CD4-positive, alpha-beta T cell (primary cell): ENCODE data around the gene SCRN2. TPM values are rescaled to one million over a fixed set of nuclear protein-coding genes. Genes with fewer than 3 reads are reported as not detected.

ENCODE experiments used
- ATAC-seq: fragments of 200-7000 bp; cut with Tn5 transposase; one replicate; pipeline ENCODE4 v1.10.0; 2022; ENCODE audit warnings: mild to moderate bottlenecking; ENCODE audit not compliant: poor library complexity
- CTCF ChIA-PET: fragments of 350-600 bp; sonication (Branson Sonifier 250); formaldehyde crosslinking; loops from one replicate; lab custom pipeline; 2021; ENCODE audit warnings: antibody characterized with exemption, inconsistent platforms; lab: Charles Lee
- POLR2A ChIA-PET: fragments of 350-600 bp; sonication (Branson Sonifier 250); formaldehyde crosslinking; loops from one replicate; lab custom pipeline; 2021; ENCODE audit warnings: antibody characterized with exemption, inconsistent platforms; lab: Charles Lee
- DNase-seq, 14 experiments: peaks; one replicate each; pipeline ENCODE4 v3.0.0-alpha.2; 2013 to 2020; ENCODE audit warnings: mixed read lengths in 2 of 14
- H3K27ac ChIP-seq, 2 donors: one replicate each; pipeline versions ENCODE4 v1.5.1 to v1.7.0; 2013; ENCODE audit warnings: low read length in 2 of 2, low read depth in 1 of 2, mild to moderate bottlenecking in 1 of 2
- H3K27me3 ChIP-seq, 2 experiments: 1 replicate in 1 of 2; 2 replicates in 1 of 2; pipeline versions ENCODE4 v1.6.1 to v1.7.0; 2013; ENCODE audit warnings: low read length in 2 of 2, control low read depth in 1 of 2, mild to moderate bottlenecking in 1 of 2, moderate library complexity in 1 of 2; ENCODE audit not compliant: insufficient read depth in 2 of 2, control insufficient read depth in 1 of 2
- H3K36me3 ChIP-seq: one replicate; pipeline ENCODE4 v1.6.1; 2013; ENCODE audit warnings: low read length, control low read depth; ENCODE audit not compliant: insufficient read depth
- H3K4me1 ChIP-seq: one replicate; pipeline ENCODE4 v1.6.1; 2013; ENCODE audit warnings: low read length, control low read depth; ENCODE audit not compliant: insufficient read depth
- H3K4me3 ChIP-seq: one replicate; pipeline ENCODE4 v1.5.1; 2013; ENCODE audit warnings: mild to moderate bottlenecking, low read length, moderate library complexity
- H3K9me3 ChIP-seq, 2 experiments: 1 replicate in 1 of 2; 2 replicates in 1 of 2; pipeline versions ENCODE4 v1.6.1 to v1.7.0; 2013; ENCODE audit warnings: low read length in 2 of 2, mild to moderate bottlenecking in 2 of 2, control low read depth in 1 of 2, moderate library complexity in 1 of 2; ENCODE audit not compliant: control insufficient read depth in 1 of 2, insufficient read depth in 1 of 2
- H3K27ac Mint-ChIP-seq: one replicate; pipeline ENCODE4 v1.8.0; 2020; ENCODE audit warnings: mixed read lengths
- H3K27me3 Mint-ChIP-seq: one replicate; pipeline ENCODE4 v1.8.0; 2021; ENCODE audit warnings: mixed read lengths
- H3K36me3 Mint-ChIP-seq: one replicate; pipeline ENCODE4 v1.8.0; 2021; ENCODE audit warnings: low read depth, mixed read lengths
- H3K4me1 Mint-ChIP-seq: one replicate; pipeline ENCODE4 v1.8.0; 2021; ENCODE audit warnings: low read depth, mixed read lengths
- H3K4me3 Mint-ChIP-seq: one replicate; pipeline ENCODE4 v1.8.0; 2020; ENCODE audit warnings: mild to moderate bottlenecking, mixed read lengths
- H3K9me3 Mint-ChIP-seq: one replicate; pipeline ENCODE4 v1.8.0; 2020; ENCODE audit warnings: mixed read lengths
- CTCF ChIP-seq: fragments of 200-600 bp; IDR thresholded peaks from one replicate; pipeline ENCODE4 v1.8.0; 2022; ENCODE audit warnings: antibody characterized with exemption, mild to moderate bottlenecking
- intact Hi-C, 2 experiments: fragments of 100-400 bp; cut with DNase I in 1 of 2; cut with micrococcal nuclease in 1 of 2; formaldehyde crosslinking; loops; one replicate each; pipeline versions ENCODE4 v1.15.1 to v1.9.0; 2023 to 2025; cut with DNase I, micrococcal nuclease
- total RNA-seq, 174 experiments: library from RNA in 2 of 174; stranded (reverse) in 2 of 174; gene quantifications; one replicate each; pipeline ENCODE4 v1.2.3 and lab custom pipeline; 2021 to 2026

The SCRN2 gene
- total RNA-seq, 2 experiments from 2014 or later, result 15.3 to 17.2 TPM

DNA sequence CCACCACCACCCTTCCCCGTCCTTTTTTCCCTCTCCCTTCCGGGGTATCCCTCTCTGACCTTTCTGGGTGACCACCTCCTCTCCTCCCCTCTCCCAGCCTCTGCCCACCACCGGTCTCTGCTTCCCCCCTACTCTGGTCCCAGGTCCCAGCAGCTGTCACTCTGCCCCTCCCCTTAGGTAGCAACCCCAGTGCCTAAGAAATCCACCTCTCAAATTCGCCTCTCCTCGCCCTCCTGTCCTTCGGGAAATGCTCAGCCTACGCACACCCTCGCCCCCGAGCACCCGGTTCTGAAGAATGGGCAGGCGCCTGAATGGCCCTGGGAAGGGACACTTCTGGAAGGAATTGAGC lies 10.7 kb upstream of the SCRN2 start:
- no peaks in the 10 kb centered on the region for H3K36me3 ChIP-seq
- no peaks in the 10 kb centered on the region for H3K36me3 Mint-ChIP-seq
- intact Hi-C loops, result no loop called here
- peaks cover 41% of the 10 kb centered on the region for H3K4me1 ChIP-seq
- peak overlapping the region; percentile 65 for H3K4me3 Mint-ChIP-seq
- peaks cover 23% of the 10 kb centered on the region for H3K4me1 Mint-ChIP-seq
- H3K27ac Mint-ChIP-seq, result no peak overlapping the region
- H3K27me3 Mint-ChIP-seq, result peaks cover 84% of the 10 kb centered on the region
- no peak for ATAC-seq
- no peaks in the 10 kb centered on the region for H3K9me3 Mint-ChIP-seq
- H3K27me3 ChIP-seq, result peaks cover 63 to 79% of the 10 kb centered on the region in 2 experiments
- DNase-seq, result no peak
- no peak overlapping the region for H3K4me3 ChIP-seq
- H3K27ac ChIP-seq, result no peak overlapping the region
- peaks cover 0 to 13% of the 10 kb centered on the region in 2 experiments for H3K9me3 ChIP-seq
- ChIA-PET CTCF (interaction anchor here (1.2 to 2.8 kb wide), 4 partner anchors 9 to 119 kb away, joined by 3 to 11 read pairs (median 6); partner anchors contain the start of genes SCRN2 and TBX21), POLR2A (interaction anchor here (2.0 kb wide), 1 partner anchor 43 kb away, joined by 9 read pairs; the partner anchor contains the start of gene SP2)
- TF ChIP-seq CTCF, result no peak

DNA sequence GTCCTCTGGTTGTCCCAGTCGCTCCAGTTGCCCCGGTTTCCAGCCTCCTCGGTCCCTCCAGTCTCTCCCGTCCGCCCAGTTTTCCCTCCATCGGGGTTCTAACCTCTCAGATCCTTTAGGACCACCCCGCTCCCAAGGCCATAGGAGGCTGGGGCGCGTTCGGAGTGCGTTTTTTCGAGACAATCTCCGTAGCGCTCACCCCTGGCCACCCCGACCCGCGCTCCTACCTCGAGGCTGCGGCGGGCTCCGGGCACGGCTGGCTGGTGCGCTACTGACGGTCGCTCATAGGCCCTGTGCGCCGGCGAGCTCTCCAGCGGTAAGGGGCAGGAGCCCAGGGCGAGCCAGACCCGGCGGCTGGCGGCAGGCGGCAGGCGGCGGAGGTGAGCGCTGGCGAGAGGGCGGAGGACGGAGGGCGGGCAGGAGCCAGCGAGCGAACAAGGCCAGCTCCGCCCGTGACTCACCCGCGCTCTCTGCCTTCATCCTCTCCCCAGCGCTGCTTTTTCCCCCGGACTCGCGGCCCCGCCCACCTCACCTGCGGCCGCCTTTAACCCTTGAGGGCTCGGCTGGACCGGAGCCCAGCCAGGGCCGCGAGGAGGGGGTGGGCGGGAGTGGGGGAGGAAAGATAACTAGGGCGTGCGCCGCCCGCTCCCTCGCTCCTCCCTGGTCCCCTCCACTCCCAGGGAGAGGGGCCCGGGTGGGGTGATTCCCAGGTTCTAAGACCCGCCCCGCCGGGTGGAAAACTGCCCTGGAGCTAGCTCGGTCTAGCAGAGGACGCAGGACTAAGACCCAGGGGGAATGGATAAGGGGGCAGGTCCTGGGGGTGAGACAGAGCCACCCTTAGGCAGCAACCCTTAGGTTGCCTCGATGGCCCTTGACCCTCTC lies 9.9 kb upstream of the SCRN2 start, which contains the start of gene SP6:
Gene SP6 (minus strand): TSS at position 472 of the 882 bp plus-strand sequence. CDS start 2,734 bp downstream, outside the sequence.
- Histone ChIP-seq H3K27ac (no peak within 1 kb of the TSS), H3K4me1 (peaks cover 46% of the 10 kb centered on the region), H3K27me3 (peaks cover 71 to 88% of the 10 kb centered on the region in 2 experiments), H3K9me3 (peaks cover 0 to 13% of the 10 kb centered on the region in 2 experiments), H3K36me3 (no peaks in the 10 kb centered on the region), H3K4me3 (peak within 1 kb of the TSS; percentile 35)
- DNase-seq, result peak; percentile 33 to 83 (median 64)
- Mint-ChIP-seq H3K36me3 (no peaks in the 10 kb centered on the region), H3K4me3 (peak within 1 kb of the TSS; percentile 65), H3K4me1 (peaks cover 24% of the 10 kb centered on the region), H3K9me3 (no peaks in the 10 kb centered on the region), H3K27ac (no peak within 1 kb of the TSS), H3K27me3 (peaks cover 87% of the 10 kb centered on the region)
- ChIA-PET POLR2A (interaction anchor here (1.1 to 2.0 kb wide), 3 partner anchors 10 to 44 kb away, joined by 4 to 9 read pairs (median 5); partner anchors contain the start of genes SCRN2 and SP2), CTCF (interaction anchor here (1.2 to 2.1 kb wide), 3 partner anchors 10 to 118 kb away, joined by 3 to 6 read pairs (median 6); partner anchors contain the start of genes SCRN2 and TBX21)
- no peak for TF ChIP-seq CTCF
- peak; percentile 82 for ATAC-seq
- intact Hi-C loops, result no loop called here

DNA sequence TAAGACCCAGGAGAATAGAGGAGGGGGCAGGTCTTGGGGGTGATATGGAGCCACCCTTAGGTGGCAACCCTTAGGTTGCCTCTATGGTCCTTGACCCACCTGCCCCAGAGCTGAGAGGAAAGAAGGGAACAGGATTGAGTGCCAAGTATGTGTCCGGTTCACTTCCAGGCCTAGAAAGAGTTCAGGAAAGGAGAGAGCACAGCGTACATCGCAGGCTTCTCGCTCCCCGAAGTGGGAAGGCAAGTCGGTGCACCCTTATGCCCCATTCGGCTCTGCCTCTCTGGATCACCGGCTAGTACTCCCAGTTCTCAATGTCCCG lies 9.3 kb upstream of the SCRN2 start:
- intact Hi-C loops, result no loop called here
- H3K27me3 Mint-ChIP-seq, result peaks cover 87% of the 10 kb centered on the region
- H3K27ac Mint-ChIP-seq, result no peak overlapping the region
- ChIA-PET CTCF (interaction anchor here (1.2 to 8.4 kb wide), 3 partner anchors 9 to 39 kb away, joined by 6 to 86 read pairs (median 6); partner anchors contain the start of gene SCRN2), POLR2A (interaction anchor here (1.1 to 2.0 kb wide), 3 partner anchors 9 to 45 kb away, joined by 4 to 9 read pairs (median 5); partner anchors contain the start of genes SCRN2 and SP2)
- no peaks in the 10 kb centered on the region for H3K36me3 ChIP-seq
- no peak overlapping the region for H3K4me3 ChIP-seq
- H3K9me3 ChIP-seq, result peaks cover 0 to 13% of the 10 kb centered on the region in 2 experiments
- H3K9me3 Mint-ChIP-seq, result no peaks in the 10 kb centered on the region
- DNase-seq (no peak), ATAC-seq (no peak)
- H3K4me3 Mint-ChIP-seq, result peak overlapping the region; percentile 45
- peaks cover 46% of the 10 kb centered on the region for H3K4me1 ChIP-seq
- no peak overlapping the region for H3K27ac ChIP-seq
- TF ChIP-seq CTCF, result no peak
- peaks cover 74 to 90% of the 10 kb centered on the region in 2 experiments for H3K27me3 ChIP-seq
- peaks cover 24% of the 10 kb centered on the region for H3K4me1 Mint-ChIP-seq
- H3K36me3 Mint-ChIP-seq, result no peaks in the 10 kb centered on the region
